Thyroid gland (tissue), 4 donors: ENCODE measurements around the gene MEIS3.

ENCODE experiments used
- POLR2A ChIP-seq, 2 donors: fragments of 450-650 bp; IDR thresholded peaks; one replicate each; pipeline ENCODE4 v1.6.1; 2017; ENCODE audit warnings: antibody characterized with exemption in 2 of 2, mild to moderate bottlenecking in 2 of 2, moderate library complexity in 1 of 2
- TF ChIP-seq, protein P1 (sequence below), 6 experiments: fragments of 200-600 bp in 3 of 6; fragments of 450-650 bp in 3 of 6; sonication (generic) in 3 of 6; IDR thresholded peaks; one replicate each; pipeline ENCODE4 v1.5.1; 2016 to 2019; ENCODE audit warnings: antibody characterized with exemption in 6 of 6, mild to moderate bottlenecking in 2 of 6, inconsistent platforms in 1 of 6, moderate library complexity in 1 of 6

- TF ChIP-seq, protein P1, sequence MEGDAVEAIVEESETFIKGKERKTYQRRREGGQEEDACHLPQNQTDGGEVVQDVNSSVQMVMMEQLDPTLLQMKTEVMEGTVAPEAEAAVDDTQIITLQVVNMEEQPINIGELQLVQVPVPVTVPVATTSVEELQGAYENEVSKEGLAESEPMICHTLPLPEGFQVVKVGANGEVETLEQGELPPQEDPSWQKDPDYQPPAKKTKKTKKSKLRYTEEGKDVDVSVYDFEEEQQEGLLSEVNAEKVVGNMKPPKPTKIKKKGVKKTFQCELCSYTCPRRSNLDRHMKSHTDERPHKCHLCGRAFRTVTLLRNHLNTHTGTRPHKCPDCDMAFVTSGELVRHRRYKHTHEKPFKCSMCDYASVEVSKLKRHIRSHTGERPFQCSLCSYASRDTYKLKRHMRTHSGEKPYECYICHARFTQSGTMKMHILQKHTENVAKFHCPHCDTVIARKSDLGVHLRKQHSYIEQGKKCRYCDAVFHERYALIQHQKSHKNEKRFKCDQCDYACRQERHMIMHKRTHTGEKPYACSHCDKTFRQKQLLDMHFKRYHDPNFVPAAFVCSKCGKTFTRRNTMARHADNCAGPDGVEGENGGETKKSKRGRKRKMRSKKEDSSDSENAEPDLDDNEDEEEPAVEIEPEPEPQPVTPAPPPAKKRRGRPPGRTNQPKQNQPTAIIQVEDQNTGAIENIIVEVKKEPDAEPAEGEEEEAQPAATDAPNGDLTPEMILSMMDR (IDR thresholded peaks at IDR 0.05), result no peak
- no peak for TF ChIP-seq POLR2A (IDR thresholded peaks at IDR 0.05)
Observed at GRCh38 chr19:47448360-47448727, 29.0 kb upstream of the MEIS3 start.
